Mesendoderm (in vitro differentiated cells): ENCODE results near the gene TNFRSF6B.
A peak's percentile ranks its signal among the peaks of the same experiment; 100 is the strongest.

ENCODE experiments used
- DNase-seq: peaks from one replicate; pipeline ENCODE4 v3.0.0; 2013
- H2AK5ac ChIP-seq: 2 replicates; pipeline ENCODE4 v1.6.1; 2013; ENCODE audit warnings: low read length, inconsistent platforms
- H2BK120ac ChIP-seq: 2 replicates; pipeline ENCODE4 v1.6.1; 2013; ENCODE audit warnings: low read depth, mild to moderate bottlenecking, low read length, moderate library complexity, mixed read lengths
- H2BK15ac ChIP-seq: replicated peaks from 2 replicates; pipeline ENCODE4 v1.6.1; 2013; ENCODE audit warnings: low read depth, mild to moderate bottlenecking, moderate library complexity
- H2BK5ac ChIP-seq: 2 replicates; pipeline ENCODE4 v1.6.1; 2013; ENCODE audit warnings: low read length, inconsistent platforms
- H3K18ac ChIP-seq: 2 replicates; pipeline ENCODE4 v1.6.1; 2013; ENCODE audit warnings: mild to moderate bottlenecking, low read length, mixed read lengths
- H3K23ac ChIP-seq: one replicate; pipeline ENCODE4 v1.6.1; 2013; ENCODE audit warnings: low read length
- H3K27ac ChIP-seq: 2 replicates; pipeline ENCODE4 v1.5.1; 2013; ENCODE audit warnings: low read depth, mild to moderate bottlenecking, inconsistent platforms, low read length, moderate library complexity
- H3K27me3 ChIP-seq: 2 replicates; pipeline ENCODE4 v1.6.1; 2013; ENCODE audit warnings: low read length, control low read depth, mild to moderate bottlenecking, inconsistent platforms; ENCODE audit not compliant: insufficient read depth, poor library complexity
- H3K36me3 ChIP-seq: 2 replicates; pipeline ENCODE4 v1.6.1; 2013; ENCODE audit warnings: low read length, inconsistent platforms; ENCODE audit not compliant: control insufficient read depth, insufficient read depth
- H3K4ac ChIP-seq: one replicate; pipeline ENCODE4 v1.6.1; 2013; ENCODE audit warnings: low read depth, mild to moderate bottlenecking, low read length, moderate library complexity
- H3K4me1 ChIP-seq: 2 replicates; pipeline ENCODE4 v1.6.1; 2013; ENCODE audit warnings: low read depth, low read length, inconsistent platforms; ENCODE audit not compliant: control insufficient read depth
- H3K4me2 ChIP-seq: 2 replicates; pipeline ENCODE4 v1.6.1; 2013; ENCODE audit warnings: low read length
- H3K4me3 ChIP-seq: 2 replicates; pipeline ENCODE4 v1.5.1; 2013; ENCODE audit warnings: mild to moderate bottlenecking, low read length
- H3K56ac ChIP-seq: one replicate; pipeline ENCODE4 v1.6.1; 2013; ENCODE audit warnings: low read length
- H3K79me1 ChIP-seq: 2 replicates; pipeline ENCODE4 v1.6.1; 2013; ENCODE audit warnings: low read length, inconsistent platforms
- H3K79me2 ChIP-seq: 2 replicates; pipeline ENCODE4 v1.6.1; 2013; ENCODE audit warnings: mild to moderate bottlenecking, low read length; ENCODE audit not compliant: control insufficient read depth, insufficient read depth
- H3K9ac ChIP-seq: 2 replicates; pipeline ENCODE4 v1.6.1; 2013; ENCODE audit warnings: low read length, inconsistent platforms
- H4K5ac ChIP-seq: one replicate; pipeline ENCODE4 v1.6.1; 2013; ENCODE audit warnings: low read length
- H4K8ac ChIP-seq: one replicate; pipeline ENCODE4 v1.6.1; 2013; ENCODE audit warnings: low read depth, mild to moderate bottlenecking, control low read depth, low read length, moderate library complexity
- WGBS: extraction: QIAGEN DNeasy Blood & Tissue Kit; methylation state at CpG from one replicate; pipeline ENCODE4 v1.1.7; 2013; ENCODE audit warnings: low lambda C conversion rate, missing lambda C conversion rate; ENCODE audit not compliant: insufficient coverage; ENCODE audit errors: extremely low coverage; 5-methylcytosine and 5-hydroxymethylcytosine counted together

TNFRSF6B gene

DNA sequence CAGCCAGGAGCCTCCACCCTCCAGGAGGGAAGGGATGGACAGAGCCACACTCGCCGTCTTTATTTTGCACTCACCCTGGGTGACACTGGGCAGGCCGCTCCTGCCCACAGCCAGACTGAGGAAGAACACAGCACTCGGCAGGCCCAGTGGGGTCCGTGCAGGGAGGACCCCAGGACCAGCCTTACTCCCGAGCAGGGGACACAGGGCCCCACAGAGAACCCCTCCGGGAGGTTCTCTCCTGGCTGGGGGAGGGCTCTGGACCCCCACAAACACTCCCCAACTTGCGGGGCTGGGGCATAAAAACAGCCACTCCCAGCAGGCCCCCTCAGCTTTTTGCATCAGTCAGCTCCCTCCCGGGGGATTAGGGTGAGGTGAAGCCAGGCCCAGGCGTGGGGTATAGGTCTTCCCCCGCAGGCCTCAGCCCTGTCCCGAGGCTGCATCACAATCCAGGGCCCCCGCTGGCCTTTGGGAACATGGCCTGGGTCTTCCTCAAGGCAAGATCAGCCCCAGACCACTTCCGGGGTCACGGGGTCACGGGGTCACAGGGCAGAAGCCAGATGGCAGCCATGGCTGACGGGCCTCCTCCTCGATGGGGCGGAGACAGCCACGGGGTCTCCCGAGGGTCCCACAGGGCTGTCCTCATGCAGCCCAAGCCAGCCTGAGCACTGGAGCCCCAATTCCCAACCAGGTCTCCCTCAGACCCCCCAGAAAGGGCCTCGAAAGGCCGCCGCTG is 3.2 kb downstream of the TNFRSF6B start:
- H3K9ac ChIP-seq = no peak overlapping the region
- H3K27ac ChIP-seq = no peak overlapping the region
- H2AK5ac ChIP-seq = no peak overlapping the region
- H2BK120ac ChIP-seq = no peak overlapping the region
- no CpG with 5 or more reads among the region's 24 CpGs for WGBS
- H3K79me2 ChIP-seq = no peaks in the 10 kb centered on the region
- no peak overlapping the region for H4K5ac ChIP-seq
- no peaks in the 10 kb centered on the region for H3K79me1 ChIP-seq
- no peak overlapping the region for H3K4me2 ChIP-seq
- H3K36me3 ChIP-seq = no peaks in the 10 kb centered on the region
- no peaks in the 10 kb centered on the region for H3K27me3 ChIP-seq
- no peak overlapping the region for H4K8ac ChIP-seq
- H2BK5ac ChIP-seq = no peak overlapping the region
- H3K23ac ChIP-seq = no peak overlapping the region
- no peak for DNase-seq
- no peak overlapping the region for H3K4me3 ChIP-seq
- no peak overlapping the region for H2BK15ac ChIP-seq
- no peaks in the 10 kb centered on the region for H3K4me1 ChIP-seq
- peak overlapping the region; percentile 25 for H3K56ac ChIP-seq
- H3K18ac ChIP-seq = no peak overlapping the region
- H3K4ac ChIP-seq = no peak overlapping the region

DNA sequence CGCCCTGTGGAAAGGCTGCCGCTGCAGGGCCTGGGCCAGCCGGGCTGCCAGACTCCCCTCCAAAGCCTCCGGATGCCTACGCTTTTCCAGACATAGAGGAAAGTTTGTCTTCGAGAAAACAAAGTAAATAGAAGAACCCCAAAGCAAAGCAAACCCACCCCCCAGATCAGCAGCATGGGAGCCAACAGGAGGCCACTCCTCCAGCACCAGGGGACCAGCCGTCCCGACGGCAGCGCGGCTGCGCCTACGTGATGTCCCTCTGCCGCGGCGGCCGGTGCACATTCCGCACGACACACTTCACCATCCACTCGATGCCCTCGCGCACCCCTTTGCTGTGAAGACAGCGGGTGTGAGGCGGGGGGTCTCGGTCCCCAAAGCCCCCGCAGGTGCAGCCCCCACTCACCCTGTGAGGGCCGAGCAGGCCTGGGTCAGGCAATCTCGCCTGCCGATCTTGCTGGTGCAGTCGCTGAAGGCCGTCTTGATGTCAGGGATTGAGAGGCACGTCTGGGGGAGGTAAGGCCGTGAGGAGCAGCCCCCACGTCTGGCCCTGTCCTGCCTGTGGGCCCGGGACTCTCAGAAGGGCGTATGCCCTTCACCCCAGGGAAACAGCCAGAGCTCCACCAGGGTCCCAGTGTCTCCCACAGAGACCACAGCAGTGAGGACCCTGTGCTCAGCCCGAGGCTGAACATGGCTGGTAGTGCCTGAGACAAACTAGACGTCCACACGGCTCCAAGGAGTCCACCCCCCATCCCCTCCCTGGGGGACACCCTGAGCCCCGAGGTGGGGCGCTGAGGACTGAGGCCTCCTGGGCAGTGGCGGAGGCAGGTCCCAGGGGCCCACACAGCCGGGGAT is 4.0 kb downstream of the TNFRSF6B start:
- no peak overlapping the region for H3K27ac ChIP-seq
- no CpG with 5 or more reads among the region's 43 CpGs for WGBS

GRCh38 chr20:63701051-63701328 is 4.5 kb downstream of the TNFRSF6B start:
- Histone ChIP-seq H3K27me3 (no peaks in the 10 kb centered on the region), H3K4me1 (no peaks in the 10 kb centered on the region), H3K36me3 (peaks cover 3% of the 10 kb centered on the region), H4K5ac (no peak overlapping the region), H3K79me2 (no peaks in the 10 kb centered on the region), H4K8ac (no peak overlapping the region), H3K4me3 (no peak overlapping the region), H3K9ac (no peak overlapping the region), H3K56ac (no peak overlapping the region), H3K23ac (no peak overlapping the region), H3K27ac (no peak overlapping the region), H2BK5ac (no peak overlapping the region), H3K79me1 (no peaks in the 10 kb centered on the region), H3K4me2 (no peak overlapping the region), H2AK5ac (no peak overlapping the region), H3K4ac (no peak overlapping the region), H2BK120ac (no peak overlapping the region), H2BK15ac (no peak overlapping the region), H3K18ac (no peak overlapping the region)
- no CpG with 5 or more reads among the region's 5 CpGs for WGBS
- no peak for DNase-seq

More for the DNA sequence above, 4.0 kb downstream of the TNFRSF6B start:
- Histone ChIP-seq H2BK15ac (no peak overlapping the region), H3K23ac (no peak overlapping the region), H2AK5ac (no peak overlapping the region), H3K56ac (no peak overlapping the region), H4K5ac (no peak overlapping the region), H3K79me2 (no peaks in the 10 kb centered on the region), H3K4me3 (no peak overlapping the region), H3K9ac (no peak overlapping the region), H3K4me2 (no peak overlapping the region), H2BK5ac (no peak overlapping the region), H3K36me3 (peaks cover 1% of the 10 kb centered on the region), H3K4me1 (no peaks in the 10 kb centered on the region), H4K8ac (no peak overlapping the region), H3K79me1 (no peaks in the 10 kb centered on the region), H3K27me3 (no peaks in the 10 kb centered on the region), H3K18ac (no peak overlapping the region), H3K4ac (no peak overlapping the region), H2BK120ac (no peak overlapping the region)
- no peak for DNase-seq

- Histone ChIP-seq H4K8ac (no peak overlapping the region), H3K4me2 (no peak overlapping the region), H4K5ac (no peak overlapping the region), H3K27me3 (no peaks in the 10 kb centered on the region), H3K4me1 (no peaks in the 10 kb centered on the region), H3K56ac (no peak overlapping the region), H3K18ac (no peak overlapping the region), H3K79me2 (peaks cover 4% of the 10 kb centered on the region), H3K27ac (no peak overlapping the region), H3K79me1 (peaks cover 4% of the 10 kb centered on the region), H3K23ac (no peak overlapping the region), H2BK120ac (no peak overlapping the region), H3K9ac (no peak overlapping the region), H3K4ac (no peak overlapping the region), H3K36me3 (peaks cover 4% of the 10 kb centered on the region), H3K4me3 (no peak overlapping the region), H2AK5ac (no peak overlapping the region), H2BK15ac (no peak overlapping the region), H2BK5ac (no peak overlapping the region)
- no peak for DNase-seq
- WGBS = no CpG with 5 or more reads among the region's 14 CpGs
Measured at GRCh38 chr20:63701329-63702035, 5.0 kb downstream of the TNFRSF6B start.

GRCh38 chr20:63702036-63702665 is 5.7 kb downstream of the TNFRSF6B start:
- no peak overlapping the region for H4K5ac ChIP-seq
- no peak for DNase-seq
- peaks cover 4% of the 10 kb centered on the region for H3K36me3 ChIP-seq
- H3K27ac ChIP-seq = no peak overlapping the region
- WGBS = no CpG with 5 or more reads among the region's 16 CpGs
- H2BK120ac ChIP-seq = no peak overlapping the region
- H2BK5ac ChIP-seq = no peak overlapping the region
- peaks cover 8% of the 10 kb centered on the region for H3K79me1 ChIP-seq
- H3K4me2 ChIP-seq = no peak overlapping the region
- H2BK15ac ChIP-seq = no peak overlapping the region
- H3K27me3 ChIP-seq = no peaks in the 10 kb centered on the region
- no peak overlapping the region for H4K8ac ChIP-seq
- H3K18ac ChIP-seq = no peak overlapping the region
- H3K4me3 ChIP-seq = no peak overlapping the region
- H2AK5ac ChIP-seq = no peak overlapping the region
- H3K4ac ChIP-seq = no peak overlapping the region
- H3K9ac ChIP-seq = no peak overlapping the region
- no peak overlapping the region for H3K23ac ChIP-seq
- peaks cover 10% of the 10 kb centered on the region for H3K79me2 ChIP-seq
- no peaks in the 10 kb centered on the region for H3K4me1 ChIP-seq
- H3K56ac ChIP-seq = no peak overlapping the region
